Ovary (tissue), 3 donors: ENCODE results near the gene GCK.

Source experiments
- CTCF ChIP-seq, 3 donors: fragments of 450-650 bp in 2 of 3; fragments of 200-600 bp in 1 of 3; IDR thresholded peaks; one replicate each; pipeline versions ENCODE4 v1.5.1 to v1.8.0; 2016 to 2022; ENCODE audit warnings: antibody characterized with exemption in 3 of 3, mild to moderate bottlenecking in 1 of 3
- EP300 ChIP-seq: sonication (generic); formaldehyde crosslinking; IDR thresholded peaks from one replicate; pipeline ENCODE4 v1.6.1; 2017; ENCODE audit warnings: antibody characterized with exemption
- POLR2A ChIP-seq: fragments of 450-650 bp; IDR thresholded peaks from one replicate; pipeline ENCODE4 v1.6.1; 2017; ENCODE audit warnings: antibody characterized with exemption, mild to moderate bottlenecking, moderate library complexity
- donor health status: DM: no; HTN: no; CAD: no.

GRCh38 chr7:44227911-44228310, 38.7 kb upstream of the GCK start:
- no peak for TF ChIP-seq CTCF (IDR thresholded peaks at IDR 0.05)
- no peak for TF ChIP-seq POLR2A
- no peak for TF ChIP-seq EP300
